ENCODE measurements around the gene UBL3. TPM values are rescaled to one million over a fixed set of nuclear protein-coding genes. Genes with fewer than 3 reads are reported as not detected.

The UBL3 gene
- total RNA-seq, 1 experiment from 2014 or later, result 10.7 TPM

- DNase-seq (ENCODE audit: low read depth, low spot score), result no peak
- Histone ChIP-seq H2AFZ (ENCODE audit: low read depth, low read length, poor library complexity, severe bottlenecking) (no peak overlapping the region), H3K4me2 (ENCODE audit: low read length) (no peak overlapping the region), H3K9me2 (ENCODE audit: insufficient read depth) (no peaks in the 10 kb centered on the region), H3K9ac (ENCODE audit: low read length) (no peak overlapping the region), H3K4me3 (replicated peaks in 1 of 2; ENCODE audit: low read depth in 1 of 2, low read length in 2 of 2) (no peak overlapping the region), H4K20me1 (ENCODE audit: insufficient read depth) (no peaks in the 10 kb centered on the region), H3K79me2 (ENCODE audit: insufficient read depth, low read length) (peaks cover 34% of the 10 kb centered on the region), H3K4me1 (ENCODE audit: control insufficient read depth in 1 of 2, insufficient read depth in 2 of 2, low read length in 2 of 2) (peaks cover 0 to 5% of the 10 kb centered on the region in 2 experiments; a peak in 2 of 4 replicates), H3K9me3 (ENCODE audit: control insufficient read depth in 1 of 2, insufficient read depth in 1 of 2, low read depth in 1 of 2, low read length in 2 of 2) (no peaks in the 10 kb centered on the region), H3K27me3 (ENCODE audit: insufficient read depth, low read length) (no peaks in the 10 kb centered on the region), H3K27ac (ENCODE audit: low read depth, low read length) (no peak overlapping the region), H3K36me3 (ENCODE audit: control insufficient read depth in 1 of 2, insufficient read depth in 2 of 2, low read length in 2 of 2) (no peaks in the 10 kb centered on the region)
- RAD21 ChIA-PET (ENCODE audit: low non-redundant PET in 1 of 2, low total read pairs in 2 of 2, uncharacterized antibody in 2 of 2, unreplicated experiment in 2 of 2), result no interaction called here
- CTCF ChIA-PET, result interaction anchor here (1.0 to 1.6 kb wide), 3 partner anchors 11 to 267 kb away, joined by 3 to 5 read pairs (median 3); no protein-coding TSS in a partner anchor
- no peak for ATAC-seq
- BruUV-seq (replicated peaks), result no TSS peak
- intact Hi-C loops (cut with micrococcal nuclease), result loop anchor here (2.0 to 10.0 kb wide), 2 partner anchors 251 to 269 kb away; partner anchors contain the start of gene SLC7A1
- POLR2A ChIA-PET, result no interaction called here
- peak; percentile 34; the same call in 1 of the 2 replicates for TF ChIP-seq RAD21 (IDR thresholded peaks at IDR 0.05; ENCODE audit: low read depth)
- no peak for TF ChIP-seq SRF (IDR thresholded peaks at IDR 0.05; ENCODE audit: low read depth)
- no peak for TF ChIP-seq FOSL1 (IDR thresholded peaks at IDR 0.05; ENCODE audit: low read depth)
- TF ChIP-seq JUND (IDR thresholded peaks at IDR 0.05), result no peak
- TF ChIP-seq SIN3A (IDR thresholded peaks at IDR 0.05; ENCODE audit: low read depth), result no peak
- TF ChIP-seq CTCF (IDR thresholded peaks at IDR 0.05 in 2 of 3, conservative IDR thresholded peaks at IDR 0.05 in 1 of 3; ENCODE audit: borderline replicate concordance in 1 of 3, insufficient read depth in 1 of 3, low read depth in 2 of 3, low read length in 2 of 3), result peak in 2 of 3 experiments; percentile 37 to 50; a peak in 3 of 6 replicates
- TF ChIP-seq YY1 (IDR thresholded peaks at IDR 0.05; ENCODE audit: extremely low read depth, insufficient replicate concordance, low read depth, low read length), result no peak
- no peak for TF ChIP-seq EGR1 (IDR thresholded peaks at IDR 0.05; ENCODE audit: low read depth)
- no peak for TF ChIP-seq CEBPB (IDR thresholded peaks at IDR 0.05; ENCODE audit: low read depth)
- TF ChIP-seq ATF3 (IDR thresholded peaks at IDR 0.05), result no peak
- TF ChIP-seq REST (IDR thresholded peaks at IDR 0.05; ENCODE audit: low read depth), result no peak
- TF ChIP-seq ZBTB33 (IDR thresholded peaks at IDR 0.05; ENCODE audit: extremely low read depth, insufficient replicate concordance, low read length), result no peak
- TF ChIP-seq EZH2 (IDR thresholded peaks at IDR 0.05), result no peak
- TF ChIP-seq MAX (IDR thresholded peaks at IDR 0.05), result no peak
These were observed 4.9 kb downstream of the UBL3 start for GRCh38 chr13:29845440-29846056.
